H1 (cell line): ENCODE measurements around the gene DHX58. TPM values are rescaled to one million over a fixed set of nuclear protein-coding genes. Genes with fewer than 3 reads are reported as not detected.

Experiments
- CTCF ChIA-PET: fragments of 300-600 bp; sonication (Branson Sonifier 250); formaldehyde crosslinking; loops from one replicate; lab custom pipeline; 2021; ENCODE audit not compliant: partially characterized antibody; lab: Charles Lee
- POLR2A ChIA-PET: fragments of 300-600 bp; sonication (Branson Sonifier 250); formaldehyde crosslinking; loops from one replicate; lab custom pipeline; 2021; ENCODE audit warnings: inconsistent platforms; ENCODE audit not compliant: partially characterized antibody; lab: Charles Lee
- DNase-seq, 2 experiments: peaks; one replicate each; pipeline versions ENCODE4 v3.0.0 to v3.0.0-alpha.2; 2010 to 2022; ENCODE audit warnings: low spot score in 2 of 2, low read depth in 1 of 2, mixed read lengths in 1 of 2
- FAIRE-seq: peaks from 2 replicates; lab custom pipeline; 2011; peaks lifted over from hg19 to GRCh38; lab: Jason Lieb, UNC
- H2AFZ ChIP-seq: 2 replicates; pipeline ENCODE4 v1.8.1; 2012; ENCODE audit warnings: low read length, inconsistent platforms
- H2AK5ac ChIP-seq: 2 replicates; pipeline ENCODE4 v1.6.1; 2013; ENCODE audit warnings: low read depth, low read length
- H2BK120ac ChIP-seq: replicated peaks from 2 replicates; pipeline ENCODE3; 2013; ENCODE audit warnings: low read depth, low read length, inconsistent platforms
- H2BK12ac ChIP-seq: 2 replicates; pipeline ENCODE4 v1.6.1; 2013; ENCODE audit warnings: low read depth, low read length
- H2BK15ac ChIP-seq: 2 replicates; pipeline ENCODE4 v1.6.1; 2013; ENCODE audit warnings: low read length
- H2BK20ac ChIP-seq: 2 replicates; pipeline ENCODE4 v1.6.1; 2013; ENCODE audit warnings: low read length
- H2BK5ac ChIP-seq: 2 replicates; pipeline ENCODE4 v1.6.1; 2013; ENCODE audit warnings: low read depth, low read length
- H3K14ac ChIP-seq: 2 replicates; pipeline ENCODE4 v1.6.1; 2013; ENCODE audit warnings: inconsistent platforms; ENCODE audit not compliant: insufficient read length
- H3K18ac ChIP-seq: 2 replicates; pipeline ENCODE4 v1.6.1; 2013; ENCODE audit warnings: low read length; ENCODE audit errors: extremely low read depth
- H3K23ac ChIP-seq: 2 replicates; pipeline ENCODE4 v1.6.1; 2013; ENCODE audit warnings: inconsistent platforms; ENCODE audit not compliant: insufficient read length
- H3K23me2 ChIP-seq: 2 replicates; pipeline ENCODE4 v1.6.1; 2013; ENCODE audit warnings: low read depth, low read length
- H3K27ac ChIP-seq: 2 replicates; pipeline ENCODE4 v1.6.1; 2011; ENCODE audit warnings: low read depth, low read length, inconsistent platforms
- H3K27me3 ChIP-seq, 4 experiments: replicated peaks in 1 of 4; 1 replicate in 1 of 4; 2 replicates in 3 of 4; pipeline versions ENCODE4 v1.6.1 to v1.8.1; 2011 to 2013; ENCODE audit warnings: low read length in 3 of 4, mild to moderate bottlenecking in 3 of 4, inconsistent platforms in 2 of 4, mixed read lengths in 2 of 4, moderate library complexity in 1 of 4; ENCODE audit not compliant: control insufficient read depth in 3 of 4, insufficient read depth in 3 of 4; ENCODE audit errors: extremely low read depth in 1 of 4
- H3K36me3 ChIP-seq, 4 experiments: 2 replicates each; pipeline versions ENCODE4 v1.6.1 to v1.8.1; 2011 to 2013; ENCODE audit warnings: mild to moderate bottlenecking in 4 of 4, low read length in 3 of 4, moderate library complexity in 2 of 4, control low read depth in 1 of 4, inconsistent platforms in 1 of 4; ENCODE audit not compliant: insufficient read depth in 4 of 4, control insufficient read depth in 2 of 4
- H3K4ac ChIP-seq: replicated peaks from 2 replicates; pipeline ENCODE3; 2013; ENCODE audit warnings: low read length, low read depth, mixed read lengths, inconsistent platforms; ENCODE audit not compliant: insufficient read length
- H3K4me1 ChIP-seq, 4 experiments: replicated peaks in 1 of 4; 1 replicate in 1 of 4; 2 replicates in 3 of 4; pipeline versions ENCODE4 v1.6.1 to v1.8.1; 2011 to 2013; ENCODE audit warnings: low read length in 3 of 4, inconsistent platforms in 2 of 4, mixed read lengths in 1 of 4; ENCODE audit not compliant: insufficient read depth in 4 of 4, control insufficient read depth in 3 of 4
- H3K4me2 ChIP-seq, 2 experiments: 2 replicates each; pipeline versions ENCODE4 v1.6.1 to v1.8.1; 2011 to 2013; ENCODE audit warnings: low read depth in 2 of 2, low read length in 2 of 2, control low read depth in 1 of 2, inconsistent platforms in 1 of 2, mild to moderate bottlenecking in 1 of 2; ENCODE audit not compliant: insufficient read depth in 1 of 2
- H3K4me3 ChIP-seq, 4 experiments: fragments of 200-600, 300-600 bp in 1 of 4; sonication (generic), shearing (Covaris generic), sonication (Bioruptor Twin) in 1 of 4; 2 replicates each; pipeline versions ENCODE4 v1.5.1 to v1.8.1; 2011 to 2016; ENCODE audit warnings: low read length in 4 of 4, low read depth in 3 of 4, control low read depth in 2 of 4, inconsistent platforms in 2 of 4, mild to moderate bottlenecking in 2 of 4, mixed read lengths in 1 of 4, moderate library complexity in 1 of 4; ENCODE audit not compliant: insufficient read depth in 2 of 4; ENCODE audit errors: extremely low read depth in 1 of 4
- H3K56ac ChIP-seq: replicated peaks from 2 replicates; pipeline ENCODE3; 2013; ENCODE audit warnings: low read depth, mild to moderate bottlenecking, mixed read lengths, low read length, inconsistent platforms; ENCODE audit not compliant: insufficient read length
- H3K79me1 ChIP-seq: 2 replicates; pipeline ENCODE4 v1.6.1; 2013; ENCODE audit warnings: low read depth, low read length, control low read depth
- H3K79me2 ChIP-seq, 2 experiments: 2 replicates each; pipeline versions ENCODE4 v1.6.1 to v1.8.1; 2012 to 2013; ENCODE audit warnings: low read length in 2 of 2, mild to moderate bottlenecking in 2 of 2, inconsistent platforms in 1 of 2; ENCODE audit not compliant: insufficient read depth in 2 of 2, control insufficient read depth in 1 of 2
- H3K9ac ChIP-seq, 4 experiments: replicated peaks in 1 of 4; 1 replicate in 1 of 4; 2 replicates in 3 of 4; pipeline versions ENCODE4 v1.6.1 to v1.8.1; 2011 to 2013; ENCODE audit warnings: low read depth in 3 of 4, low read length in 3 of 4, control low read depth in 2 of 4, mild to moderate bottlenecking in 2 of 4, moderate library complexity in 2 of 4, inconsistent platforms in 1 of 4; ENCODE audit errors: extremely low read depth in 1 of 4
- H3K9me3 ChIP-seq, 2 experiments: 2 replicates each; pipeline versions ENCODE4 v1.6.1 to v1.8.1; 2012 to 2013; ENCODE audit warnings: mild to moderate bottlenecking in 2 of 2, moderate library complexity in 2 of 2, control low read depth in 1 of 2, inconsistent platforms in 1 of 2, low read depth in 1 of 2, low read length in 1 of 2, mixed read lengths in 1 of 2; ENCODE audit not compliant: insufficient read depth in 2 of 2
- H4K20me1 ChIP-seq, 2 experiments: replicated peaks in 1 of 2; 2 replicates each; pipeline versions ENCODE3 to v1.8.1; 2011 to 2013; ENCODE audit warnings: inconsistent platforms in 2 of 2, low read length in 2 of 2, mild to moderate bottlenecking in 1 of 2; ENCODE audit not compliant: insufficient read depth in 2 of 2, control insufficient read depth in 1 of 2
- H4K5ac ChIP-seq: 2 replicates; pipeline ENCODE4 v1.6.1; 2013; ENCODE audit warnings: low read length, low read depth, mixed read lengths, inconsistent platforms; ENCODE audit not compliant: insufficient read length
- H4K8ac ChIP-seq: 2 replicates; pipeline ENCODE4 v1.8.0; 2013; ENCODE audit warnings: mild to moderate bottlenecking, moderate library complexity, low read length, inconsistent platforms; ENCODE audit not compliant: insufficient read depth; ENCODE audit errors: extremely low read depth
- H4K91ac ChIP-seq: replicated peaks from 2 replicates; pipeline ENCODE3; 2013; ENCODE audit warnings: low read length, mixed read lengths, inconsistent platforms; ENCODE audit not compliant: insufficient read length
- KDM1A ChIP-seq: fragments of 200-600, 300-600 bp; sonication (generic); IDR thresholded peaks from 2 replicates; pipeline ENCODE4 v1.7.1; 2016; ENCODE audit warnings: mild to moderate bottlenecking, low read length, borderline replicate concordance
- MAFK ChIP-seq: IDR thresholded peaks from 2 replicates; pipeline ENCODE4 v1.6.1; 2012; ENCODE audit warnings: low read depth, mild to moderate bottlenecking, improper control_type of control experiment, low read length
- RFX5 ChIP-seq: IDR thresholded peaks from 2 replicates; pipeline ENCODE4 v1.6.1; 2011; ENCODE audit warnings: low read depth, low read length, improper control_type of control experiment, borderline replicate concordance
- TBP ChIP-seq: IDR thresholded peaks from 2 replicates; pipeline ENCODE4 v1.6.1; 2011; ENCODE audit warnings: low read depth, low read length, improper control_type of control experiment
- WGBS, 2 experiments: shearing (Covaris generic) in 1 of 2; methylation state at CpG; one replicate each; pipeline versions ENCODE4 v1.1.6 to v1.1.7; 2013 to 2015; ENCODE audit warnings: low lambda C conversion rate in 2 of 2, mixed read lengths in 2 of 2, inconsistent platforms in 1 of 2, low coverage in 1 of 2, missing lambda C conversion rate in 1 of 2; ENCODE audit not compliant: insufficient replicate concordance in 2 of 2, insufficient coverage in 1 of 2, insufficient read length in 1 of 2; ENCODE audit errors: extremely low coverage in 1 of 2, missing lambda C conversion rate in 1 of 2; 5-methylcytosine and 5-hydroxymethylcytosine counted together
- polyA plus RNA-seq, 7 experiments: library from polyadenylated mRNA; depleted of rRNA in 3 of 7; stranded (reverse) in 5 of 7; unstranded in 2 of 7; fragments of >200 nt in 5 of 7; fragments of 200-250 nt in 2 of 7; gene quantifications; 1 replicate in 5 of 7; 2 replicates in 1 of 7; 4 replicates in 1 of 7; pipeline versions ENCODE4 v1.2.1 to v1.2.3, GENCODE V29; 2011 to 2013; ENCODE audit warnings: missing spikeins in 2 of 7, mixed read lengths in 2 of 7
- total RNA-seq: library from RNA; stranded (reverse); fragmentation: NEBNext Ultra II Directional; extraction: Animal tissue kit (Norgen Biotek cat#: 25700); gene quantifications from 2 replicates; pipeline ENCODE4 v1.2.1, GENCODE V29; 2021

The DHX58 gene
- total and polyA plus RNA-seq, 2 of the 8 experiments (the other 6 are each of a cell fraction or from before 2014, with no cell fraction given) = 5.6 to 9.9 TPM

DNA sequence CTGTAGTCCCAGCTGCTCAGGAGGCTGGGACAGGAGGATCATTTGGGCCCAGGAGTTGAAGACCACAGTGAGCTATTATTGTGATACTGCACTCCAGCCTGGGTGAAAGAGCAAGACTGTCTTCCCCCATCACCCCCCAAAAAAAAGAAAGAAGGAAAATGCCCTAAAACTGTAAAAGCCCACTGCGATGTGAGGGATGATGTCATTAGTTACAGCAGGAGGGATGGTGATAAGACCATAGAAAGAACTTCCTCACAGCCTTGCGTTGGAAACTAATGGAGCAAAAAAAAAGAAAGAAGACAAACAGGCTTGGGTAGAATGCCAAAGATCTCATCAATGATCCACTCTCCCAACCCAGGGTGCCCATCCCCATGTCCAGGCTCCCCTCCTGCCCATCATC, 33.0 kb downstream of the DHX58 start:
- no peak overlapping the region for H3K4me3 ChIP-seq
- H3K9me3 ChIP-seq = no peaks in the 10 kb centered on the region
- H2BK5ac ChIP-seq = no peak overlapping the region
- no peak overlapping the region for H2BK12ac ChIP-seq
- WGBS, 2 experiments = 94% methylated on average over 2 of the region's 2 CpGs; no CpG with 5 or more reads in 1 of the 2 experiments
- no peak overlapping the region for H3K14ac ChIP-seq
- H2BK120ac ChIP-seq = no peak overlapping the region
- no peak overlapping the region for H2BK20ac ChIP-seq
- TF ChIP-seq RFX5 (no peak), TBP (no peak), KDM1A (no peak), MAFK (no peak)
- no peak overlapping the region for H4K91ac ChIP-seq
- no peak overlapping the region for H3K27ac ChIP-seq
- no peaks in the 10 kb centered on the region for H3K79me1 ChIP-seq
- H3K4me2 ChIP-seq = no peak overlapping the region
- H4K20me1 ChIP-seq = no peaks in the 10 kb centered on the region
- CTCF ChIA-PET = interaction anchor here (1.1 to 2.9 kb wide), 11 partner anchors 12 to 84 kb away, joined by 3 to 32 read pairs (median 5); no protein-coding TSS in a partner anchor
- peak; percentile 7 for FAIRE-seq
- no peak overlapping the region for H4K5ac ChIP-seq
- H3K18ac ChIP-seq = no peak overlapping the region
- no peak overlapping the region for H3K23ac ChIP-seq
- DNase-seq = no peak
- no peaks in the 10 kb centered on the region for H3K79me2 ChIP-seq
- H2AFZ ChIP-seq = no peak overlapping the region
- no peaks in the 10 kb centered on the region for H3K23me2 ChIP-seq
- H3K4ac ChIP-seq = no peak overlapping the region
- no peak overlapping the region for H2BK15ac ChIP-seq
- no peak overlapping the region for H4K8ac ChIP-seq
- no peaks in the 10 kb centered on the region for H3K36me3 ChIP-seq
- POLR2A ChIA-PET = interaction anchor here (0.9 to 1.5 kb wide), 3 partner anchors 9 to 55 kb away, joined by 5 read pairs; no protein-coding TSS in a partner anchor
- no peak overlapping the region for H3K56ac ChIP-seq
- no peaks in the 10 kb centered on the region for H3K27me3 ChIP-seq
- H3K4me1 ChIP-seq = peaks cover 0 to 4% (median 3%) of the 10 kb centered on the region in 4 experiments; a peak in 3 of 7 replicates
- no peak overlapping the region for H3K9ac ChIP-seq
- H2AK5ac ChIP-seq = no peak overlapping the region
